ENCODE data around the gene PPFIA1. TPM values are rescaled to one million over a fixed set of nuclear protein-coding genes. Genes with fewer than 3 reads are reported as not detected.

PPFIA1 gene
- total and polyA plus RNA-seq, 2 donors (not counting 1 experiment from before 2014, with no cell fraction given) = 38.8 to 39.8 TPM

- Histone ChIP-seq H3K36me3 (ENCODE audit: control insufficient read depth, insufficient read depth, low read length) (peaks cover 4% of the 10 kb centered on the region), H3K9ac (ENCODE audit: insufficient read depth, low read length) (no peak overlapping the region), H2AFZ (ENCODE audit: low read length) (no peak overlapping the region), H4K20me1 (ENCODE audit: control insufficient read depth, extremely low read depth, insufficient read depth, low read length) (no peaks in the 10 kb centered on the region), H3K79me2 (ENCODE audit: control insufficient read depth, insufficient read depth, low read length) (no peaks in the 10 kb centered on the region), H3K4me2 (ENCODE audit: extremely low read depth, insufficient read depth, low read length) (no peak overlapping the region), H3K4me1 (ENCODE audit: control insufficient read depth, extremely low read depth, insufficient read depth, low read length) (no peaks in the 10 kb centered on the region), H3K9me3 (ENCODE audit: control insufficient read depth, insufficient read depth, low read depth, low read length) (no peaks in the 10 kb centered on the region), H3K4me3 (replicated peaks in 1 of 4; ENCODE audit: control extremely low read depth in 1 of 4, insufficient read depth in 1 of 4, low read depth in 3 of 4, low read length in 4 of 4) (no peak overlapping the region), H3K27ac (ENCODE audit: insufficient read depth, low read length) (no peak overlapping the region), H3K27me3 (ENCODE audit: control insufficient read depth, insufficient read depth, low read length) (no peaks in the 10 kb centered on the region)
- no peak for TF ChIP-seq CTCF (conservative IDR thresholded peaks at IDR 0.05 in 1 of 2, IDR thresholded peaks at IDR 0.05 in 1 of 2; ENCODE audit: low read depth in 1 of 2, low read length in 2 of 2)
- TF ChIP-seq EZH2 (IDR thresholded peaks at IDR 0.05; ENCODE audit: low read length, missing control alignments) = no peak
- DNase-seq (ENCODE audit: low read depth in 2 of 2) = no peak
These were observed 77.7 kb downstream of the PPFIA1 start for GRCh38 chr11:70348191-70348590.

- Histone ChIP-seq H3K4me2 (ENCODE audit: extremely low read depth, insufficient read depth, low read length) (no peak overlapping the region), H3K4me1 (ENCODE audit: control insufficient read depth, extremely low read depth, insufficient read depth, low read length) (no peaks in the 10 kb centered on the region), H4K20me1 (ENCODE audit: control insufficient read depth, extremely low read depth, insufficient read depth, low read length) (no peaks in the 10 kb centered on the region), H3K9me3 (ENCODE audit: control insufficient read depth, insufficient read depth, low read depth, low read length) (no peaks in the 10 kb centered on the region), H3K4me3 (replicated peaks in 1 of 4; ENCODE audit: control extremely low read depth in 1 of 4, insufficient read depth in 1 of 4, low read depth in 3 of 4, low read length in 4 of 4) (no peak overlapping the region), H3K9ac (ENCODE audit: insufficient read depth, low read length) (no peak overlapping the region), H3K79me2 (ENCODE audit: control insufficient read depth, insufficient read depth, low read length) (no peaks in the 10 kb centered on the region), H3K27me3 (ENCODE audit: control insufficient read depth, insufficient read depth, low read length) (no peaks in the 10 kb centered on the region), H3K36me3 (ENCODE audit: control insufficient read depth, insufficient read depth, low read length) (peaks cover 4% of the 10 kb centered on the region), H2AFZ (ENCODE audit: low read length) (no peak overlapping the region), H3K27ac (ENCODE audit: insufficient read depth, low read length) (no peak overlapping the region)
- DNase-seq (ENCODE audit: low read depth in 2 of 2) = no peak
- no peak for TF ChIP-seq CTCF (conservative IDR thresholded peaks at IDR 0.05 in 1 of 2, IDR thresholded peaks at IDR 0.05 in 1 of 2; ENCODE audit: low read depth in 1 of 2, low read length in 2 of 2)
- no peak for TF ChIP-seq EZH2 (IDR thresholded peaks at IDR 0.05; ENCODE audit: low read length, missing control alignments)
These were observed 78.1 kb downstream of the PPFIA1 start for GRCh38 chr11:70348608-70349007.

GRCh38 chr11:70351646-70352045 is 81.2 kb downstream of the PPFIA1 start:
- Histone ChIP-seq H3K36me3 (ENCODE audit: control insufficient read depth, insufficient read depth, low read length) (peaks cover 10% of the 10 kb centered on the region), H3K27me3 (ENCODE audit: control insufficient read depth, insufficient read depth, low read length) (no peaks in the 10 kb centered on the region), H3K4me3 (replicated peaks in 1 of 4; ENCODE audit: control extremely low read depth in 1 of 4, insufficient read depth in 1 of 4, low read depth in 3 of 4, low read length in 4 of 4) (no peak overlapping the region), H3K9me3 (ENCODE audit: control insufficient read depth, insufficient read depth, low read depth, low read length) (no peaks in the 10 kb centered on the region), H2AFZ (ENCODE audit: low read length) (no peak overlapping the region), H4K20me1 (ENCODE audit: control insufficient read depth, extremely low read depth, insufficient read depth, low read length) (no peaks in the 10 kb centered on the region), H3K9ac (ENCODE audit: insufficient read depth, low read length) (no peak overlapping the region), H3K4me1 (ENCODE audit: control insufficient read depth, extremely low read depth, insufficient read depth, low read length) (no peaks in the 10 kb centered on the region), H3K79me2 (ENCODE audit: control insufficient read depth, insufficient read depth, low read length) (no peaks in the 10 kb centered on the region), H3K4me2 (ENCODE audit: extremely low read depth, insufficient read depth, low read length) (no peak overlapping the region), H3K27ac (ENCODE audit: insufficient read depth, low read length) (no peak overlapping the region)
- TF ChIP-seq CTCF (conservative IDR thresholded peaks at IDR 0.05 in 1 of 2, IDR thresholded peaks at IDR 0.05 in 1 of 2; ENCODE audit: low read depth in 1 of 2, low read length in 2 of 2) (no peak), EZH2 (IDR thresholded peaks at IDR 0.05; ENCODE audit: low read length, missing control alignments) (no peak)
- DNase-seq (ENCODE audit: low read depth in 2 of 2) = no peak
